ENCODE results near the gene LYPD3. TPM values are rescaled to one million over a fixed set of nuclear protein-coding genes. Genes with fewer than 3 reads are reported as not detected.

Gene LYPD3
- polyA plus RNA-seq, 3 donors from 2014 or later, result 1.3 to 2.4 (median 1.4) TPM

GRCh38 chr19:43430976-43431375 lies 34.4 kb downstream of the LYPD3 start:
- Mint-ChIP-seq H3K36me3 (no peaks in the 10 kb centered on the region), H3K4me1 (peaks cover 4 to 9% of the 10 kb centered on the region in 2 donors), H3K27ac (peak overlapping the region in 1 of 6 donors; percentile 45), H3K4me3 (no peak overlapping the region), H3K27me3 (ENCODE audit: low read depth in 3 of 3) (peaks cover 2 to 3% (median 2%) of the 10 kb centered on the region in 3 donors), H3K9me3 (no peaks in the 10 kb centered on the region)
- DNase-seq, result no peak

GRCh38 chr19:43430142-43430710 lies 35.2 kb downstream of the LYPD3 start:
- peaks cover 0 to 3% (median 2%) of the 10 kb centered on the region in 3 donors for H3K27me3 Mint-ChIP-seq (ENCODE audit: low read depth in 3 of 3)
- no peak overlapping the region for H3K4me3 Mint-ChIP-seq
- H3K4me1 Mint-ChIP-seq, result peaks cover 4 to 9% of the 10 kb centered on the region in 2 donors
- H3K27ac Mint-ChIP-seq, result no peak overlapping the region
- no peaks in the 10 kb centered on the region for H3K9me3 Mint-ChIP-seq
- no peaks in the 10 kb centered on the region for H3K36me3 Mint-ChIP-seq
- no peak for DNase-seq

- Mint-ChIP-seq H3K4me1 (peaks cover 4 to 9% of the 10 kb centered on the region in 2 donors), H3K9me3 (no peaks in the 10 kb centered on the region), H3K27ac (peak overlapping the region in 1 of 6 donors; percentile 43), H3K4me3 (no peak overlapping the region), H3K27me3 (ENCODE audit: low read depth in 3 of 3) (peaks cover 0 to 3% (median 2%) of the 10 kb centered on the region in 3 donors), H3K36me3 (no peaks in the 10 kb centered on the region)
- DNase-seq, result no peak
These were observed 36.0 kb downstream of the LYPD3 start for GRCh38 chr19:43429395-43429794.

GRCh38 chr19:43425567-43426392 lies 39.6 kb downstream of the LYPD3 start:
- no peaks in the 10 kb centered on the region for H3K9me3 Mint-ChIP-seq
- H3K36me3 Mint-ChIP-seq, result no peaks in the 10 kb centered on the region
- H3K27ac Mint-ChIP-seq, result peak overlapping the region in 2 of 6 donors; percentile 13 to 64
- H3K4me1 Mint-ChIP-seq, result no peaks in the 10 kb centered on the region
- no peak overlapping the region for H3K4me3 Mint-ChIP-seq
- no peak for DNase-seq
- H3K27me3 Mint-ChIP-seq (ENCODE audit: low read depth in 3 of 3), result peaks cover 2 to 5% (median 3%) of the 10 kb centered on the region in 3 donors

- no peak for DNase-seq
- H3K4me3 Mint-ChIP-seq, result no peak overlapping the region
- no peaks in the 10 kb centered on the region for H3K36me3 Mint-ChIP-seq
These were observed 41.6 kb downstream of the LYPD3 start for GRCh38 chr19:43423779-43424178.

GRCh38 chr19:43422689-43423066 lies 42.7 kb downstream of the LYPD3 start:
- Mint-ChIP-seq H3K4me1 (no peaks in the 10 kb centered on the region), H3K4me3 (no peak overlapping the region), H3K9me3 (no peaks in the 10 kb centered on the region), H3K27me3 (ENCODE audit: low read depth in 3 of 3) (peaks cover 2 to 5% (median 3%) of the 10 kb centered on the region in 3 donors), H3K36me3 (no peaks in the 10 kb centered on the region), H3K27ac (no peak overlapping the region)
- DNase-seq, result no peak

More at GRCh38 chr19:43423779-43424178, 41.6 kb downstream of the LYPD3 start:
- peaks cover 2 to 5% (median 3%) of the 10 kb centered on the region in 3 donors for H3K27me3 Mint-ChIP-seq (ENCODE audit: low read depth in 3 of 3)
- H3K9me3 Mint-ChIP-seq, result no peaks in the 10 kb centered on the region
- H3K4me1 Mint-ChIP-seq, result no peaks in the 10 kb centered on the region
- no peak overlapping the region for H3K27ac Mint-ChIP-seq

GRCh38 chr19:43422000-43422688 lies 43.3 kb downstream of the LYPD3 start:
- Mint-ChIP-seq H3K27ac (no peak overlapping the region), H3K36me3 (no peaks in the 10 kb centered on the region), H3K4me1 (no peaks in the 10 kb centered on the region), H3K9me3 (no peaks in the 10 kb centered on the region), H3K4me3 (no peak overlapping the region), H3K27me3 (ENCODE audit: low read depth in 3 of 3) (peaks cover 0 to 5% (median 2%) of the 10 kb centered on the region in 3 donors)
- DNase-seq, result no peak

GRCh38 chr19:43420954-43421353 lies 44.5 kb downstream of the LYPD3 start:
- no peak overlapping the region for H3K4me3 Mint-ChIP-seq
- no peak for DNase-seq
- no peaks in the 10 kb centered on the region for H3K4me1 Mint-ChIP-seq
- no peak overlapping the region for H3K27ac Mint-ChIP-seq
- H3K27me3 Mint-ChIP-seq (ENCODE audit: low read depth in 3 of 3), result peaks cover 0 to 5% (median 0%) of the 10 kb centered on the region in 3 donors
- no peaks in the 10 kb centered on the region for H3K36me3 Mint-ChIP-seq
- no peaks in the 10 kb centered on the region for H3K9me3 Mint-ChIP-seq

GRCh38 chr19:43416951-43417623 lies 48.3 kb downstream of the LYPD3 start:
- Mint-ChIP-seq H3K9me3 (no peaks in the 10 kb centered on the region), H3K27me3 (ENCODE audit: low read depth in 3 of 3) (peaks cover 0 to 3% (median 1%) of the 10 kb centered on the region in 3 donors), H3K4me1 (no peaks in the 10 kb centered on the region), H3K36me3 (no peaks in the 10 kb centered on the region), H3K4me3 (no peak overlapping the region), H3K27ac (peak overlapping the region in 1 of 6 donors; percentile 29)
- no peak for DNase-seq

GRCh38 chr19:43414554-43414953 lies 50.9 kb downstream of the LYPD3 start, which contains the start of gene TEX101:
Gene TEX101 (plus strand): TSS chr19:43414890. CDS start chr19:43415920, 1,030 bp downstream.
- no peaks in the 10 kb centered on the region for H3K36me3 Mint-ChIP-seq
- no peaks in the 10 kb centered on the region for H3K9me3 Mint-ChIP-seq
- no peaks in the 10 kb centered on the region for H3K4me1 Mint-ChIP-seq
- DNase-seq, result no peak
- H3K27ac Mint-ChIP-seq, result no peak within 1 kb of the TSS
- no peak within 1 kb of the TSS for H3K4me3 Mint-ChIP-seq
- H3K27me3 Mint-ChIP-seq (ENCODE audit: low read depth in 3 of 3), result peaks cover 0 to 4% (median 1%) of the 10 kb centered on the region in 3 donors

GRCh38 chr19:43412441-43412840 lies 53.0 kb downstream of the LYPD3 start:
- no peak overlapping the region for H3K4me3 Mint-ChIP-seq
- H3K4me1 Mint-ChIP-seq, result no peaks in the 10 kb centered on the region
- no peak overlapping the region for H3K27ac Mint-ChIP-seq
- peaks cover 0 to 6% (median 1%) of the 10 kb centered on the region in 3 donors for H3K27me3 Mint-ChIP-seq (ENCODE audit: low read depth in 3 of 3)
- DNase-seq, result no peak
- H3K36me3 Mint-ChIP-seq, result no peaks in the 10 kb centered on the region
- no peaks in the 10 kb centered on the region for H3K9me3 Mint-ChIP-seq
